ENCODE results near the gene SKP1. TPM values are rescaled to one million over a fixed set of nuclear protein-coding genes. Genes with fewer than 3 reads are reported as not detected.

The SKP1 gene
- total RNA-seq, 1 experiment from 2014 or later = 220 TPM

- H3K27ac ChIP-seq (ENCODE audit: low read length) = no peak overlapping the region
- POLR2A ChIA-PET (ENCODE audit: unreplicated experiment) = no interaction called here
- H4K20me1 ChIP-seq (ENCODE audit: low read length) = no peaks in the 10 kb centered on the region
- intact Hi-C loops (cut with micrococcal nuclease) = no loop called here
- ATAC-seq = no peak
- CTCF ChIA-PET = no interaction called here
- BruUV-seq (replicated peaks) = no TSS peak
- H2AFZ ChIP-seq (ENCODE audit: low read length) = no peak overlapping the region
- H3K4me3 ChIP-seq (ENCODE audit: low read length) = no peak overlapping the region
- TF ChIP-seq EZH2 (IDR thresholded peaks at IDR 0.05; ENCODE audit: low read length, unreplicated experiment) = no peak
- no peak for TF ChIP-seq EZH2phosphoT487 (IDR thresholded peaks at IDR 0.05; ENCODE audit: borderline replicate concordance, low read length)
- TF ChIP-seq CTCF (conservative IDR thresholded peaks at IDR 0.05; ENCODE audit: low read depth, low read length) = no peak
- no peaks in the 10 kb centered on the region for H3K27me3 ChIP-seq (ENCODE audit: low read length)
- H3K9me2 ChIP-seq (replicated peaks; ENCODE audit: low read length) = no peaks in the 10 kb centered on the region
- no peak for DNase-seq
- peaks cover under 1% of the 10 kb centered on the region; the same call in 1 of the 2 replicates for H3K4me1 ChIP-seq (ENCODE audit: insufficient read depth, low read length)
- H3K9ac ChIP-seq (ENCODE audit: low read length) = no peak overlapping the region
- no peak overlapping the region for H3K4me2 ChIP-seq (ENCODE audit: low read length)
- no peaks in the 10 kb centered on the region for H3F3A ChIP-seq (ENCODE audit: low read length, unreplicated experiment)
- 0 out of 2 replicates have a peak, but pooled peaks cover 3% of the 10 kb centered on the region for H3K79me2 ChIP-seq (ENCODE audit: low read length)
- H3K9me3 ChIP-seq (ENCODE audit: low read length) = no peaks in the 10 kb centered on the region
- H3K36me3 ChIP-seq (ENCODE audit: low read depth, low read length) = peaks cover 4% of the 10 kb centered on the region; the same call in 1 of the 2 replicates
Observed at GRCh38 chr5:134132372-134133187, 44.2 kb downstream of the SKP1 start.

- no peaks in the 10 kb centered on the region for H4K20me1 ChIP-seq (ENCODE audit: low read length)
- no peak for TF ChIP-seq EZH2phosphoT487 (IDR thresholded peaks at IDR 0.05; ENCODE audit: borderline replicate concordance, low read length)
- no peak for TF ChIP-seq CTCF (conservative IDR thresholded peaks at IDR 0.05; ENCODE audit: low read depth, low read length)
- TF ChIP-seq EZH2 (IDR thresholded peaks at IDR 0.05; ENCODE audit: low read length, unreplicated experiment) = no peak
- no TSS peak for BruUV-seq (replicated peaks)
Observed at GRCh38 chr5:134131578-134132350, 45.0 kb downstream of the SKP1 start.

More at GRCh38 chr5:134131578-134132350, 45.0 kb downstream of the SKP1 start:
- Histone ChIP-seq H3K9ac (ENCODE audit: low read length) (no peak overlapping the region), H3K9me2 (replicated peaks; ENCODE audit: low read length) (no peaks in the 10 kb centered on the region), H3K79me2 (ENCODE audit: low read length) (no peaks in the 10 kb centered on the region), H3K4me3 (ENCODE audit: low read length) (no peak overlapping the region), H3K4me2 (ENCODE audit: low read length) (no peak overlapping the region), H3K27me3 (ENCODE audit: low read length) (no peaks in the 10 kb centered on the region), H3K36me3 (ENCODE audit: low read depth, low read length) (peaks cover 4% of the 10 kb centered on the region; the same call in 1 of the 2 replicates), H3F3A (ENCODE audit: low read length, unreplicated experiment) (no peaks in the 10 kb centered on the region), H3K9me3 (ENCODE audit: low read length) (no peaks in the 10 kb centered on the region), H2AFZ (ENCODE audit: low read length) (no peak overlapping the region), H3K4me1 (ENCODE audit: insufficient read depth, low read length) (no peaks in the 10 kb centered on the region), H3K27ac (ENCODE audit: low read length) (no peak overlapping the region)
- intact Hi-C loops (cut with micrococcal nuclease) = no loop called here
- ChIA-PET POLR2A (ENCODE audit: unreplicated experiment) (no interaction called here), CTCF (no interaction called here)
- ATAC-seq (no peak), DNase-seq (no peak)

Data from PC-3 (cell line).